Limb (tissue), 2 donors: ENCODE measurements around the gene TRIM63.

Experiments
- DNase-seq, 2 donors: peaks; one replicate each; pipeline ENCODE4 v3.0.0-alpha.2; 2016; ENCODE audit errors: extremely low spot score in 2 of 2

Gene TRIM63

DNA sequence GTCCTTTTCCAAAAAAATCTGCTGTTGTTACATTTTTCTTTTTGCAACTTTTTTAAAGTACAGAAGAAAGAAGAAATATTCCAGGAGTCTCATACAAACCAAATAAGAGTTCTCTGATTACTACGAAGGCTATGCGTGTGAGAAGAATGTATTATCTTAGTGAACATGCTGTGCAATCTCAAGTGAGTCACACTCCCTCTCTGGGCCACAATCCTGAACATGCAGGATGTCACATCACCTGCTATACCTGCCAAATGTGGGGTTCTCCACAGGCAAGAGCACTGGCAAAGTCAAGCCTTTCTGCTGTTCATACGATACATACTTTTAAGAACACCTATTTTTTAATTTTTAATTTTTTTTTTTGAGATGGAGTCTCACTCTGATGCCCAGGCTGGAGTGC lies 21.7 kb upstream of the TRIM63 start:
- DNase-seq, result no peak

DNA sequence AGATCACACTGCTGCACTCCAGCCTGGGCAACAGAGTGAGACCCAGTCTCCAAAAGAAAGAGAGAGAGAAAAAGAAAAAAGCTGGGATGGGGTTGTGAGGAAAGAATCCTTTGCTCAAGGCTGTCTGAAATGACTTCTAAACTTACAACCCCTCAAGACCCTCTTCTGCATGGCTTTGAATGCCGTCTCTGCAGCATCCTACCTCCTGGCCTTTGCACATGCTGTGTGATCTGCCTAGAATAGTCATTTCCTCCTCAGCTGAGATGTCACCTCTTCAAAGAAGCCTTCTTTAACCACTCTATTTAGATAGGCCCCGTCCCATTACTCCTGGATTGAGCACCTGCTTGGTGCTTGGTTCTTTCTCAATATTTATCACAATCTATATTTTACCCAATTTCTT lies 17.4 kb upstream of the TRIM63 start:
- DNase-seq, result no peak

DNA sequence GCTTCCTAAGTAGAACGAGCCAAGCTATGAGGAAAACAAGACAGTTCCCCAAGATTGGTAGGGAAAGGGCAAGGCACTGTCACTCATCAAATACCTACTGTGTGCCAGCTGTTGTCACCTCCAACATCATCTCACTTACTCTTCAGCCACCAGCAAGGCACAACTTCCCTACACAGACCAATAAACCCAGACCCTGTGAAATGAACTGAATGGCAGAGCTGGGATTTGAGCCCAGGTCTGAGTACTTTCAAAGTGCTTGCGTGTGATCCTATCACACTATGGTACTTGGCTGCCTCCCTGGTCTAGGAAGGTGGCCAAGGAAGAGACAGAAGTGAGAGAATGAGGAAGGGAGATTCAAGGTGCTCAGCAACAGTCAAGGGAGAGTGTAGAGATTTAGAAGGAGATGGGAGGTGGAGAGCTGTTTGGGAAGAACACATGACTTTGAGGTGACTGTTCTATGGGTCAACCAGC lies 16.7 kb upstream of the TRIM63 start:
- DNase-seq, result no peak

DNA sequence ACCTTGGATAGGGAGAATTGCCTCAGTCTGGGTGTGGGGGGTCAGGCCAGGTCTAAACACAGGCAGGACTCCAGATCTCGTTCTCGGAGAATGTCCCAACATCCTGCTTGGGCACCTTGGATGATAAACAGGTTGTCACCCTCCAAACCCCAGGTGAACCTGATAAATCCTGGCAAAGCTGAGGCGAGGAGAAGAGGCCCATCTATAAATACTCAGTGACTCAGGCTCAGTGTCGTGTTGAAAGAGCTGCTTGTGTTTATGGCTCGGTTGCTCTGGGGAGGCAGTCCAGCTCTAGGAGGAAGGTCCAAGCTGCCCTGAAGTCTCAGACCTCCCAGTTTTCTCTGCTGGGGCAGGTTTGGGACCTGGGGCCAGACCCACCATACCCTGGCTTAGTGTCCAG lies 15.8 kb upstream of the TRIM63 start:
- DNase-seq, result no peak

DNA sequence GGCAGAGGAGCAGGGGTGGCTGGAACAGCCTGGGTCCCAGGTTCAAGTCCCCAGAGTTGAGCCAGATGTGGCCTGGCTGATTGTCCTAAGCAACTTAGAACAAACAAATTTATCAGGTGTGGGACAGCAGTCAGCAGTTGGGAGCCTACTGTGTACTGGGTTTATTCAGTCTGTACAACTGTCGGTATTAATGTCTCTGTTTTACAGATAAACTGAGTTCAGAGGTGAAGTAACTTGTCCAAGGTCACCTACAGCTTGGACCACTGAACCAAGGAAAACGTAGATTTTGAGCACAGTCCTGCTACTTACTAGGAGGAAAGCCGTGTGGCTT lies 14.6 kb upstream of the TRIM63 start:
- DNase-seq, result no peak

DNA sequence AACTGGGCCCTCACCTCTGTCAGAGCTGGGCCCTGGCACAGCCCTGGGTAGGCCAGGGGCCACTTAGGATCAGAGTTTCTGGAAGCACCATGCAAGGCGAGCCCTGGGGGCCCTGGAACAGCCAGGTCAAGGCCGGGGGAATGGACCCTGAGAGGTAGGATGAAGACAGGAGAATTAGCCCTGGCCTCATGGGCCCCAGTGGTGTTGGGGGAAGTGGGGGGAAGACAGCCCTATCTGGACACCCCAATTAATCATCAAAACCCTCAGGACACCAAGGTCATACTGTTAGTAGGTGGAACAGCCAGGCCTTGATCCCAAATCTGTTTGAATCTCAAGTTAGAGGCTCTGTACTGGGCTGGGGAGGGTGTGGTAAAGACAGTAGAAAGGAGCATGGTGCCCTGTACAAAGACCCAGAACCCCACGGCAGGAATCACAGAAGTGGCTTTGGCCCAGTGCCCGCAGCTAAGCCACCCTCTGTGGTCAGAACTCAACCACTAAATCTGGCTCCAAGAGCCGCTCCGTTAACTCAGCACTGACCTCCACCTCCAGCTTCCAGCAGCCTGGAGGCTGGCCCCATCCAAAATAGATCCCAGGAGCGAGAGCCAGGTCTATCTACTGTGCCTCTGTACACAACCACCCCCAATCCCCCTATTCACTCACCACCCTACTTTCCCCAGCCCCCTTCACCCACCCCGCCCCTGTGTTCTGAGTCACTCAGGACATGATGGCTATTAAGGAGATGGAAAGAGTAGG lies 14.0 kb upstream of the TRIM63 start:
- no peak for DNase-seq

DNA sequence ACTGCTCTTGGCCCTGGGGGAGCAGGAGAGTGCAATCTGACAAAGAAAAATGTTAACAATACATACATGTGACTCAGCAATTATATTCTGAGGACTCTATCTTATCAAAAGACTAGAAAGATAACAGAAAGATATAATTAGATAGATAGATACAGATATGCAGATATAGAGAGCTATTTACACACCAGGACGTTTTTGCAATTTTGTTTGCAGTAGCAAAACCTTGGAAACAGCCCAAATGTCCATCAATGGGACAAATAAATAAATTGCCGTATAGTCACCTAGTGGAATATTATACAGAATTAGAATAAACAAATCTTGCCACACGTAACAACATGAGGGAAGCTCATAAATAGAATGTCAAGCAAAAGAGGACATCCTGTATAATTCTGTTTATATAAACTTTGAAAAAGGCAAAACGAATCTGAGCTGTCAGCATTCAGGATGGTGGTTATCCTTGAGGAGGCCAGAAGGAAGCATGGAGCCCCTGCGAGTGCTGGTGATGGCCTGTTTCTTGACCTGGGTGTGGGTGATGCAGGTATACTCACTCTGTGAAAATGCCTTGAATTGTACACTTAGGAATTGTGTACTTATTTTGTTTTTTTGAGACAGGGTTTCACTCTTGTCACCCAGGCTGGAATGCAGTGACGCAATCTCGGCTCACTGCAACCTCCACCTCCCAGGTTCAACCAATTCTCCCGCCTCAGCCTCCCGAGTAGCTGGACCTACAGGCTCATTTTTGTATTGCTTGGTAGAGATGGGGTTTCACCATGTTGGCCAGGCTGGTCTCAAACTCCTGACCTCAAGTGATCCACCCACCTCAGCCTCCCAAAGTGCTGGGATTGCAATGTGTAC lies 12.8 kb upstream of the TRIM63 start:
- no peak for DNase-seq

DNA sequence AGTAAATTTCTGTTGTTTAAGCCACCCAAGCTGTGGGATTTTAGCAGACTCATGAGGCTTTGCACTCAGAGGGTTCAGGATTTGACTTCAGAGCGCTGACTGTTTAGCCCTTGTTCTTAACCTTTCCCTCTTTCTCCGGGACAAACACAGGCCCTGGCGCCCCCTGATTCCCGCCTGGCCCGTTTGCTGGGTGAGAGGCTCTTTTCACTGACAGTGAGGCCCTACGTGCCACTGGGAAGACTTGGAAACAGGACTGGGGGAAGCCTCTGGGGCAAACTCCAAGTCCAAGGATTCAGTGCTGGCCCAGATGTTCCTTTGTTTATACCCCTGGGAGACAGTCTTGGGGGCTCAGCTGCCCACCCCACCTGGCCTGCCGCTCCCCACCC lies 11.7 kb upstream of the TRIM63 start:
- DNase-seq, result no peak

DNA sequence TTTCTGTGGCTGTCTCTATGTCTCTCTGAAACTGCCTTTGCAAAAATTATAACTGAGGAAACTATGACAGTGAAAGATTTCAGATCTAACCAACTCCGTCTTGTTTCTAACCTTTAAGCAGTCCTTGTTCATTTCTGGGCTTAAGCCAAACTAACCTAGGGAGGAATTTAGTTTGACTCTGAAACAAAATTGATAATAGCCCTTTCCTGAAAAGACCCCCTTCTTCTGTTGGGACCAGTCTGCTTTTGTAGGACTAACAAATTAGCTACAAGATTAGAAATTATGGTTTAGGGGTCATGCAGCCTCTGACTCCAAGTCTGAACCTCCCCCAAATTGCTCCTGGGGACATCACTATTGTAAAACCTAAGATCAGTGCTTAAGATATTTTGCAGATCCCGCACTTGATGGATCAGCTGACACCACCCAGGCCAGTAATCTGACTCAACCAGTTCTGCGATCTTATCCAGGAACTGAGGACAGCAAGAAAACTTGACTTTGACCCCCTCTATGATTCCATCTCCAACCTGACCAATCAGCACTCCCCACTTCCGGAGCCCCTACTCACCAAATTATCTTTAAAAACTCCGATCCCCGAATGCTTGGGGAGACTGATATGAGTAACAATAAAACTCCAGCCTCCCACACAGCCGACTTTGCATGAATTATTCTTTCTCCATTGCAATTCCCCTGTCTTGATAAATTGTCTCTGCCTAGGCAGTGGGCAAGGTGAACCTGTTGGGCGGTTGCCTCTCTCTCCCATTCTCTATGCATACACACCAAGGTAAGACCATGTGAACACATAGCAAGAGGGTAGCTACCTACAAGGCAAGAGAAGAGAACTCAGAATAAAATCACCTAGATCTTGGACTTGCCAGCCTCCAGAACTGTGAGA lies 11.1 kb upstream of the TRIM63 start:
- DNase-seq, result no peak

DNA sequence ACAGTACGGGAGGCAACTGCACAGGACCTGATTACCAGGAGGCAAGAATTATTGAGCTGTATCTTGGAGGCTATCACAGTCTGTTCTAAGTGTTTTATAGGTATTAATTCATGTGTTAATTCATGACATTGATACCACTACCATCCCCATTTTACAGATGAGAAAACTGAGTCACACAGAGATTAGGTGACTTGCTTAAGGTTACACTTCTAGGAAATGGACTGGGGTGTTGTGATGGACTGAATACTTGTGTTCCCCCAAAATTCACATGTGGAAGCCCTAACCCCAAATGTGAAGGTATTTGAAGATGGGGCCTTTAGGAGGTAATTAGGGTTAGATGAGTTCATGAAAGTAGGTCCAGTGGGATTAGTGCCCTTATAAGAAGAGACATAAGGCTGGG lies 10.1 kb upstream of the TRIM63 start:
- no peak for DNase-seq

DNA sequence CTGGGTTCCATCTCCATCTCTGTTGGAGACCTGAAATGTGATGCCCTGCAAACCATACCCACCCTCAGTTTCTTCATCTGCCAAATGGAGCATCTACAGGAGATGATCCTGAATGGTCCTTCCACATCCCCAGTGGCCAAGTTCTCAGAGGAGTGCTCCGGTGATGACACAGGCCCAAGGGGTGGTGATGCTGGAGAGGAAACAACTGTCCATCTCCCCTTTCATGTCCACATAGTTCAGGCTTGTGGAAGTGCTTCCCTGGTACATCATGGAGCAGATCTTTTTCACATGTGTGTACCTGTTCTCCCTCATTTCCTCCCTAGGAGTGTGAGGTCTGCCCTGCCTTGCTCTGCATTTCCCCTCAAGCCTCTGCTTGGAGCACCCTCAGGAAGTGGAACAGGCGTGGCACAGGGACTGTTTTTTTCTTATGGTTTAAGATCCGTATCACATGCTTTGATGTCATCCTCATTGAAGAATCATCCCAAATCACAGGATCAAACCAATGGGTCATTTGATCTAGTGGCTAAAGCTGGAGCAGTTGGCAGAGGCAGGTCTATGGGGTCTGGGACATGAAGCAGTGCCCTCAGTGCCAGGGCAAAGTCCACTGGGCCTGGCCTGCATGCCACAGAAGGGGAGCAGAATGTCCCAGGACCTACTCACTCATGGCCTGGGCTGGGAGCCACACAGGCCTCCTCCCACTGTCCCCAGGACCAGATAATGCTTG lies 8.2 kb upstream of the TRIM63 start:
- no peak for DNase-seq

DNA sequence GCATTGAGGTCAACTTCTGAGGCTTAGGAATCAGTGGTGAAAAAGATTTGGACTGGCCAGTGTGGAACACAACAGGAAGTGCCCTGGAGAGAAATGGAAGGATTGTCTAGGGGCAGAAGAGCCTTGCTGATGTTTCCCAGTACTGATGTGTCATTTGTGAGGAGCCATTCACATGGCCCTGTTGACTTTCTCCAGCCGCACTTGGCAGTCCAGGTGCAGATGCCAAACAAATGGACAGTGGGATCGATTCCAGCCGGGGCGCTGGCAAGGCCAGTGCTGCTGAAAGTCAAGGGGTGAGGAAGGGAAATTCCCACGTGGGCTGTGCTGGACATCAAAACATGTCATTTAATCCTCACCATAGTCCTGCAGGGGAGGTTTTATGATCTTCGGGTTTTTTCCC lies 4.9 kb upstream of the TRIM63 start:
- DNase-seq, result no peak

DNA sequence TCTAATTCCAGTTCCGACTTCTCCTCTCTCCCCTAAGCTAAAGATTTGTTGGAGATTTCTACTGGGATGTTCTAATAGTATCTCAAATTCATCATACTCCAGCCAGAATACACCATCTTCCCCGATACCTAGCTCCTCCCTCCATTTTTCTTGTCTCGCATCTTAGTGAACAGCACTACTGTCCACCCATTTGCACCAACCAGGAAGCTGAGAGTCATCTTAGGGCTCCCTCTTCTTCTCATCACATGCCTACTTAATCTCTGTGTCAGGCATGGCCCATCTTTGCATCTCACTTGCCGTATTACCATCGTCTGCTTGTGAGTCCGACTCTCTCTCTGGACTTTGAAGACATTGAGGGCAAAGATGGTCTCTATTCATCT lies 3.5 kb upstream of the TRIM63 start:
- DNase-seq, result no peak

DNA sequence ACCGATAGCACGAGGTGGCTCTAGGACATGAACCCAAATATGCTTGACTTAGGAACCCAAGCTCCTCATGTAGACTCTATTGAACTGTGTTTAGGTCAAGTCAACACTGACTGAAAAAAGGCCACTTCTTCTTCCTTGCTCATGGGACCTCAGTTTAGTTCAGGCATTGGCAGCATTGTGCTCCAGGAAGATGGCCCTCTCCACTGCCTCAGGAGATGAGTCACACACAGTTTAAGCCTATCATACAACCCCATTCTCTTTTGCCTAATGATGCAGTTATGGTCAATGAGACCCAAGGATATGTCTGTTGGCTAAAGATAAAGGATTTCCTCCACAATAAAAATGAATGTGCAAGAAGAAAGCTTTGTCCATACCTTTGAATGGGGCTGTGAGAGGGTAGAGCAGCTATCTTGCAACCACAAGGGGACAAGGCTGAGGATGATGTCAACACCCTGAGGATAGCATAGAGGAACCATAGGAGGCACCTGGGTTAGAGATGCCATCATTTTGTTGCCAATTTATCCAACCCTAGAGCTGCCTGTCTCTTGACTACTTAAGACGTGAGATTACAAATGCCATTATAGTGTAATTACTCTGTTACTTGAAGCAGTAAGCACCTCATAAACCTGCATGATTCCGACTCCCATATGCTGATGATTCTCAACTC lies 3.0 kb upstream of the TRIM63 start:
- DNase-seq, result no peak

DNA sequence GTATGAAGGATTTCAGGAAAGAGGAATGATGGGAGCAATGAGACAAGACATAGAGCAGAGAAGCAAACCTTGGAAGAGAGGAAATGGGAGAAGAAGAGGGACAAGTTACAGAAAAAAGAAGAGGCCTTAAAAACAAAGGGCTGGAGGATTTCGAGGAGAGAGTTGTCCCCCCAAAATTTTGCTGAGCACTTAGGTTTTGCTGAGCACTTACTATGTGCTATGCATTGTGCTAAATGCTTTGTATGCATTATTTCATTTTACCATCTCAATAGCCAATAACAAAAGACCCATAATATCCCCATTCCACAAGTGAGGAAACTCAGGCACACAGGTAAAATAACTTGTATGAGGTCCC lies 2.5 kb upstream of the TRIM63 start:
- no peak for DNase-seq

DNA sequence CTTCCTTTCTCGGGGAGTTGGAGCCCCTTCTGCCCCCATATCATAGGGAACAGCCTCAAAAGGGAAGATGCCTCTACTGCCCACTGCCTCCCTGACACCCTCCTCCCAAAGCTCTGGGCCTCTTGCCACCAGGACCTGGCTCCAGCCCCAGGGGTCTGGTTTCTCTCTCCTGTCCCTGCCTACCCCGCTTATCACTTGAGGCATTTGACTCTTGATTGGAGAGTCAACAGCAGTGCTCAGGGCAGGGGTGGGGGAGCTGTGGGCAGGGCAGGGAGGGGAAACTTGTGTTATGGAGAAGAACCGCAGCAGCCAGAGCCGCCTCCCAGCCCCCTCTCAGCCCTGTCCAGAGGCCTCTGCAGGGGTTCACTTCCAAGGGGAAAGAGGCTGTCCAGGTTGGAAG lies 573 bp downstream of the TRIM63 start:
- no peak for DNase-seq

DNA sequence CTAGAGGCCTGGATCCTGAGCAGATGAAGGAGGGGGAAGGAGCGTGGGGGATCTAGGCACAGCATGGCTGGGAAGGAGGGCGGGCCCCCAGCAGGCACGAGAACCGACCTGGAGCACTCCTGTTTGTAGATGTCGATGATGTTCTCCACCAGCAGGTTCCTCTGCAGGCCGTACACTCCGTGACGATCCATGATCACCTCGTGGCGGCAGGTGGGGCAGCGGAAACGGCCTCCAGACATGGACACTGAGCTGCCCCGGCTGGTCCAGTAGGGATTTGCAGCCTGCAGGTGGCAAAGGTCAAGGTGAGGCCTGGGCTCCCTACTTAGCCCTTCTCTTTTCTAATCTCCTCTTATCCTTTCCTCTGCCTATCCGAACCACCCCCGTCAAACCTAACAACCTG lies 1.3 kb downstream of the TRIM63 start:
- DNase-seq, result no peak

DNA sequence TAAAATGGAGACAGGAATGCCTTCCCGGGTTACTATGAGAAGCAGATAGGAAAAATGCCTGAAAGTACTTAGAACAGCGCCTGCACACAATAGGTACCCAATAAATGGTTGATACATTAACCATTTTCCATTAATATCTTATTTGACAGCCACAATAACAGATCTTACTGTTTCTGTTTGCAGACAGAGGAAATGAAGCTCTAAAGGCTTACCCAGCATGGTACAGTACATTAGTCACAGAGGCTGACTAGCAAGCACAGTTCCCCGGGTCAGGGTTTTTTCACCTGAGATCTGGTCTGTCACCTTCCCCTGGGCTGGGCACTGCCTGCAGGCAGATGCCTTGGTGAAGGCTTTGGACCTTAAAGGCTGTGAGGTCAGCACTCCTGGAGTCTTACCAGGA lies 2.9 kb downstream of the TRIM63 start:
- DNase-seq, result no peak

DNA sequence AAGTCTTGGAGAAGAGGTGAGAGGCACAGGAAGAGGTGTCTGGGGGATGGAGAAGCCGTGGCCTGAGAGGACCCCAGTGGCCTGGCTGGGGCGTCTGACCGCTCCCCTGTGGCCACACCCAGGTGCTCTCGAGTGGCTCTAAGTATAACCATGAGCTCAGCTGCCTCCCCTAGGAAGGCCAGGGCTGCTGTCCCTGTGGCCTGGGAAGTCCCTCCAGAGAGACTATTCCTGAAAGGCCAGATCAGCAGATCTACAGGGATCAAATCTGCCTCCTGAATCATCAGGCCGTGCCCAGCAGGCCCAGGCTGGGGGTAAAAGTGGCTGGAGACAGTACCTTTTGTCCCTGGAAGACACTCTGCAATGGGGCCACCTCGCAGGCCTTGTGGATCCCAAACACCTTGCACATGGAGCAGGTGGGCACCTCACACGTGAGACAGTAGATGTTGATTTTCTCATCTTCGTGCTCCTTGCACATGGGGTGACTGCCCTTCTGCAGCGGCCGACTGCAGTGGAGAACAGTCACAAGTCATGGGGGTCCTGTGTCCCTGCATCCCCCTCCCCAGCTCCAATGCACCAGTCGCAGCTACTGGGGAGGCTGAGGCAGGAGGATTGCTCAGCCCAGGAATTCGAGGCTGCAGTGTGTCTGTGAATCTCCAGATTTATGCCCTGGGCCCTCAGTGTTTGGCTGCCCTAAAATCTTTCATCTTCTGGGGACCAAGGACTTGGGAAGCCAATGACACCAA lies 6.4 kb downstream of the TRIM63 start:
- no peak for DNase-seq

DNA sequence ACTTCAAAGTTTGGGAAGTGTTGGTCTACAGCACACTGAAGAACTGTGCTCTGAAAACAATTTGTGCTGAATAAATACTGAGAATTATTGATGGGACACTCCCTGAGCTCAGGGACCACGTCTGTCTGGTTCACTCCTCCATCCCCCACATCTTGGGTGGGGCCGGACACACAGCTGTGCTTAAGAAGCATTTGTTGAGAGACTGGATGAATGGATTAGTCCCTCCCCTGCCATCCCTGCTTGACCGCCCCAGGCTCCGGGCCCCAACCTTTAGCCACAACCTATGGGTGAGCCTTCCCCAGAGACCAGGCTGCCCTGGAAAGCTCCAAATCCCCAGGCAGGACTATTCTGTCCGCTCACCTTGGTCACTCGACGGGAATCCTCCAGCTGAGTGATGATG lies 7.5 kb downstream of the TRIM63 start:
- DNase-seq, result no peak
